Thoracic aorta (tissue), 2 donors: Measurements from ENCODE around the gene CLASP2. TPM values are rescaled to one million over a fixed set of nuclear protein-coding genes. Genes with fewer than 3 reads are reported as not detected.
A peak's percentile ranks its signal among the peaks of the same experiment; 100 is the strongest.

ENCODE experiments used
- ATAC-seq: fragments of 150-250 bp; one replicate; pipeline ENCODE4 v1.8.0; 2017; ENCODE audit warnings: low read depth; ENCODE audit not compliant: insufficient number of reproducible peaks, low FRiP score
- DNase-seq: peaks from one replicate; pipeline ENCODE4 v3.0.0-alpha.2; 2020; ENCODE audit warnings: low spot score
- H3K27ac ChIP-seq, 2 donors: fragments of 200-600 bp; sonication (generic); 1 replicate in 1 of 2; 2 replicates in 1 of 2; pipeline ENCODE4 v1.5.1; 2016; ENCODE audit warnings: mild to moderate bottlenecking in 2 of 2, moderate library complexity in 2 of 2
- H3K27me3 ChIP-seq: fragments of 200-600 bp; sonication (generic); replicated peaks from 2 replicates; pipeline ENCODE4 v1.6.0; 2016; ENCODE audit warnings: mild to moderate bottlenecking; ENCODE audit not compliant: insufficient read depth
- H3K36me3 ChIP-seq: fragments of 200-600 bp; sonication (generic); one replicate; pipeline ENCODE4 v1.5.1; 2016
- H3K4me1 ChIP-seq, 2 donors: fragments of 200-600 bp; sonication (generic); 1 replicate in 1 of 2; 2 replicates in 1 of 2; pipeline versions ENCODE4 v1.5.1 to v1.6.0; 2016; ENCODE audit warnings: low read depth in 2 of 2, mild to moderate bottlenecking in 1 of 2; ENCODE audit not compliant: control insufficient read depth in 1 of 2
- H3K4me3 ChIP-seq: fragments of 200-600 bp; sonication (generic); 2 replicates; pipeline ENCODE4 v1.5.1; 2016; ENCODE audit warnings: mild to moderate bottlenecking
- H3K9me3 ChIP-seq: fragments of 200-600 bp; sonication (generic); 2 replicates; pipeline ENCODE4 v1.5.1; 2016
- total RNA-seq, 2 donors: library from RNA; depleted of rRNA; stranded (reverse); fragments of >200 nt; gene quantifications; one replicate each; pipeline versions ENCODE4 v1.1.0 to v1.2.3, GENCODE V29; 2016
- TF ChIP-seq, protein P1 (sequence below): fragments of 200-600 bp; sonication (generic); IDR thresholded peaks from one replicate; pipeline ENCODE4 v1.5.1; 2019; ENCODE audit warnings: antibody characterized with exemption

The CLASP2 gene
- total RNA-seq, 2 donors from 2014 or later, result 122 to 126 TPM

DNA sequence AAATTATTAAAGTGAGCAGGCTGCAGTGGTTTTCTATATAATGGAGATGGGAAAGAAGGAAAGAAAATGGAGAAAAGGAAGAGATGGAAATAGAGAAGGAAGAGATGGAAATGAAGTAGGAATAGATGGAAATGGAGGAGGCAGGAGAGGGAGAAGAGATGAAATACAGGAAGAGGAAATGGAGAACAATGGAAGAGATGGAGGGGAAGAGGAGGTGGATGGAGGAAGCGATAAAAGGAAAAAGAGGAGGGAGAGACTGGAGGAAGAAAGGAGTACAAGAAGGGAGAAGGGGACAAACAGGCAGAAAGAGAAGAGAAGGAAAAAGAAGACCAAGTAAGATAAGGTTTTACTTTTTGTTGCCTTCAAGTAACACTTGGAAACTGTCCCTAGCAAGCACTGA lies 67.6 kb downstream of the CLASP2 start:
- Histone ChIP-seq H3K9me3 (no peaks in the 10 kb centered on the region), H3K27ac (no peak overlapping the region), H3K36me3 (peaks cover 3% of the 10 kb centered on the region), H3K4me1 (peaks cover 18% of the 10 kb centered on the region in 2 donors), H3K27me3 (no peaks in the 10 kb centered on the region), H3K4me3 (no peak overlapping the region)
- DNase-seq, result no peak
- ATAC-seq, result no peak
- TF ChIP-seq, protein P1, sequence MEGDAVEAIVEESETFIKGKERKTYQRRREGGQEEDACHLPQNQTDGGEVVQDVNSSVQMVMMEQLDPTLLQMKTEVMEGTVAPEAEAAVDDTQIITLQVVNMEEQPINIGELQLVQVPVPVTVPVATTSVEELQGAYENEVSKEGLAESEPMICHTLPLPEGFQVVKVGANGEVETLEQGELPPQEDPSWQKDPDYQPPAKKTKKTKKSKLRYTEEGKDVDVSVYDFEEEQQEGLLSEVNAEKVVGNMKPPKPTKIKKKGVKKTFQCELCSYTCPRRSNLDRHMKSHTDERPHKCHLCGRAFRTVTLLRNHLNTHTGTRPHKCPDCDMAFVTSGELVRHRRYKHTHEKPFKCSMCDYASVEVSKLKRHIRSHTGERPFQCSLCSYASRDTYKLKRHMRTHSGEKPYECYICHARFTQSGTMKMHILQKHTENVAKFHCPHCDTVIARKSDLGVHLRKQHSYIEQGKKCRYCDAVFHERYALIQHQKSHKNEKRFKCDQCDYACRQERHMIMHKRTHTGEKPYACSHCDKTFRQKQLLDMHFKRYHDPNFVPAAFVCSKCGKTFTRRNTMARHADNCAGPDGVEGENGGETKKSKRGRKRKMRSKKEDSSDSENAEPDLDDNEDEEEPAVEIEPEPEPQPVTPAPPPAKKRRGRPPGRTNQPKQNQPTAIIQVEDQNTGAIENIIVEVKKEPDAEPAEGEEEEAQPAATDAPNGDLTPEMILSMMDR, result no peak

DNA sequence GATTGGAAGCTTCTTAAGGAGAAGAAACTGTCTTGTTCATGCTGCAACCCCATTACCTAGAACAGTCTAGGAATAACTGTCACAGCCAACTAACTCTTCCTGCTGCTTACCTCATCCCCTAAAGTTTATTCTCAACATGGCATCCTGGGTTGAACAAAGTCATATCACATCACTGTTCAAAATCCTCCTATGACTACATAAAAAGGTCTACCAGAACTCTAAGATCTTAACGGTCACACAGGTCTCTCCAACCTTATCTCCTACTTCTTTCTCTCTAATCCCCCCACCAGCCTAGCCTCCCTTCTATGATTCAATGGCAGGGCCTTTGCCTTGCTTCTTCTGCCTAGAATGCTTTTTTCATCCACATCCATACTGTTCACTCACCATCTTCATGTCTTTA lies 69.3 kb downstream of the CLASP2 start:
- no peak for ATAC-seq
- H3K4me1 ChIP-seq, result peaks cover 20 to 24% of the 10 kb centered on the region in 2 donors

DNA sequence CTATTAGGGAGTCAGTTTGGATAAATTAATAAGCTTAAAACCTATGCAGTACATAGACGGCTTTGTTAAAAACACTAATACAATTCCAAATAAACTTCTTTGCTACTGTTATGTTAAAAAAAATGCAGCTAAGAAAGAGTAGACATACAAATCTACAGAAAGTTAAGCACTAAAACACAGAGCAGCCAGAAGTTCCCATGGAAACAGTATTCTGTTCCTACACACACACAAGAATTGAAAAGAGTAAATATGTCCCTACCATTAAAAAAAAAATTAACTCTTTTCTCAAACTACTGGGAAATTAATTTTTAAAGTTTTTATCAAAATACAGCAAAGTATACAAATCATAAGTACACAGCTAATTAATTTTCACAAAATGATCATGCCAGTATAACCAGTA lies 71.6 kb downstream of the CLASP2 start:
- peaks cover 3% of the 10 kb centered on the region for H3K36me3 ChIP-seq
- no peak overlapping the region for H3K4me3 ChIP-seq
- ATAC-seq (no peak), DNase-seq (no peak)
- no peak overlapping the region for H3K27ac ChIP-seq
- TF ChIP-seq, protein P1, result no peak
- peaks cover 11 to 14% of the 10 kb centered on the region in 2 donors for H3K4me1 ChIP-seq
- H3K27me3 ChIP-seq, result no peaks in the 10 kb centered on the region
- H3K9me3 ChIP-seq, result no peaks in the 10 kb centered on the region

More for the DNA sequence above, 69.3 kb downstream of the CLASP2 start:
- no peak overlapping the region for H3K27ac ChIP-seq
- peaks cover 3% of the 10 kb centered on the region for H3K36me3 ChIP-seq
- TF ChIP-seq, protein P1, result no peak
- no peaks in the 10 kb centered on the region for H3K27me3 ChIP-seq
- H3K4me3 ChIP-seq, result no peak overlapping the region
- H3K9me3 ChIP-seq, result no peaks in the 10 kb centered on the region
- no peak for DNase-seq

DNA sequence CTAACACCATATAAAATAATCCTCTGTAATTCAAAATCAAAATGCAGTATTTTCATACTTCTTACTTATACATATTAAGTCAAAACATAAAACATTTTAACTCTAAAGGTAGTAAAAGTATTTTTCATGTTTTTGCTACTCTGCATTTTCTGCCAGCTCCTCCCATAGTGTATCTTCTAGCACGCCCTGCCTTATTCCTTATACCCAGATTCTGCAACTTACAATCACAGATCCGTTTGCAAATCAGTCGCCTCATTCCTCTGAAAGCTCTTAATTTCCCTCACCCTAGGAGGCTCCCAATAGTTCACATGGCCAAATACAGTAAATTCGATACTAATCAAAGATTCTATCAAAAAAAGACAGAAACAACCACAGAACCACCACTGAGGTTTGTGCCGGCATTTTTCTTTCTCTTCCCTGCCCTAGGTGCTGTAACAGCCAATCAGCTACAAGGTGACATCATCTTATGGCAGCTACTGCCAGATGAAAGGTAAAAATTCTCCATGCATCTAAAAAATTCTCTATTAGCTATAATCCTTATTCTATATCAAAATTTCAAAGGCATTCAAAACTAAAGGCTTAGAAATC lies 72.9 kb downstream of the CLASP2 start:
- H3K9me3 ChIP-seq, result no peaks in the 10 kb centered on the region
- no peaks in the 10 kb centered on the region for H3K27me3 ChIP-seq
- H3K4me3 ChIP-seq, result peak overlapping the region; percentile 73
- DNase-seq, result no peak
- H3K27ac ChIP-seq, result no peak overlapping the region
- peaks cover 11% of the 10 kb centered on the region in 2 donors for H3K4me1 ChIP-seq
- TF ChIP-seq, protein P1, result no peak
- no peak for ATAC-seq
- peaks cover 3% of the 10 kb centered on the region for H3K36me3 ChIP-seq

DNA sequence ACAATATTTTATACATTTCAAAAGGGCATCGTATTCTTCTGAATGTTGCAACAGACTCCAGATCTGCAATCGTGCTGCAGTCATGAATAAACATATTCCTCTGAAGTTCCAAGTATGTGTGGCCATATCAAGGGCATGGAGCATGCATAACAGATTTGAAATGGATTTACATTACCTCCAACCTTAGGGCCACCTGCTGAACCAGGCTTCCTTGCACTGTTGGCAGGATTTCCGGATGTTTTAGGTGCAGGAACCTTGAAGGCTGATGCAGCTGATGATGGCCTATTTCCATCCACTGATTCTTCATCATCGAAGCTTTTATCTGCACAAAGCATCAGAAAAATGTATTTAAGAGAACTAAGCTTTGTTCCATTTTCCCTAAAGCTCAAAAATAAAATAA lies 73.5 kb downstream of the CLASP2 start:
- no peak overlapping the region for H3K4me3 ChIP-seq
- H3K36me3 ChIP-seq, result peaks cover 3% of the 10 kb centered on the region
- no peaks in the 10 kb centered on the region for H3K27me3 ChIP-seq
- H3K9me3 ChIP-seq, result no peaks in the 10 kb centered on the region
- no peak for DNase-seq
- TF ChIP-seq, protein P1, result no peak
- peaks cover 6 to 10% of the 10 kb centered on the region in 2 donors for H3K4me1 ChIP-seq
- no peak overlapping the region for H3K27ac ChIP-seq
- no peak for ATAC-seq
